AG09319 (cell line): ENCODE results near the gene RIPPLY2.

Source experiments
- DNase-seq: peaks from one replicate; pipeline ENCODE4 v3.0.0-alpha.2; 2010; ENCODE audit warnings: low read depth; ENCODE audit errors: extremely low read depth
- CTCF ChIP-seq: IDR thresholded peaks from 2 replicates; pipeline ENCODE4 v1.5.1; 2011; ENCODE audit warnings: low read depth, mild to moderate bottlenecking, inconsistent platforms, low read length, moderate library complexity

The RIPPLY2 gene

GRCh38 chr6:83822629-83823169, 30.5 kb upstream of the RIPPLY2 start:
- DNase-seq: no peak
- no peak for TF ChIP-seq CTCF

- no peak for TF ChIP-seq CTCF
- no peak for DNase-seq
Observed at GRCh38 chr6:83824388-83824801, 28.8 kb upstream of the RIPPLY2 start.

GRCh38 chr6:83824831-83825230, 28.3 kb upstream of the RIPPLY2 start:
- no peak for TF ChIP-seq CTCF
- DNase-seq: no peak

GRCh38 chr6:83827050-83827449, 26.1 kb upstream of the RIPPLY2 start:
- DNase-seq: no peak
- TF ChIP-seq CTCF: no peak

- TF ChIP-seq CTCF: no peak
- no peak for DNase-seq
Observed at GRCh38 chr6:83838727-83839126, 14.4 kb upstream of the RIPPLY2 start.

GRCh38 chr6:83844170-83844569, 9.0 kb upstream of the RIPPLY2 start:
- TF ChIP-seq CTCF: no peak
- DNase-seq: no peak

- TF ChIP-seq CTCF: no peak
- no peak for DNase-seq
Observed at GRCh38 chr6:83846291-83846690, 6.9 kb upstream of the RIPPLY2 start.
